ENCODE data around the gene PLXNA4. TPM values are rescaled to one million over a fixed set of nuclear protein-coding genes. Genes with fewer than 3 reads are reported as not detected.

Gene PLXNA4
- total RNA-seq, 1 experiment from 2014 or later: 0.81 TPM

DNA sequence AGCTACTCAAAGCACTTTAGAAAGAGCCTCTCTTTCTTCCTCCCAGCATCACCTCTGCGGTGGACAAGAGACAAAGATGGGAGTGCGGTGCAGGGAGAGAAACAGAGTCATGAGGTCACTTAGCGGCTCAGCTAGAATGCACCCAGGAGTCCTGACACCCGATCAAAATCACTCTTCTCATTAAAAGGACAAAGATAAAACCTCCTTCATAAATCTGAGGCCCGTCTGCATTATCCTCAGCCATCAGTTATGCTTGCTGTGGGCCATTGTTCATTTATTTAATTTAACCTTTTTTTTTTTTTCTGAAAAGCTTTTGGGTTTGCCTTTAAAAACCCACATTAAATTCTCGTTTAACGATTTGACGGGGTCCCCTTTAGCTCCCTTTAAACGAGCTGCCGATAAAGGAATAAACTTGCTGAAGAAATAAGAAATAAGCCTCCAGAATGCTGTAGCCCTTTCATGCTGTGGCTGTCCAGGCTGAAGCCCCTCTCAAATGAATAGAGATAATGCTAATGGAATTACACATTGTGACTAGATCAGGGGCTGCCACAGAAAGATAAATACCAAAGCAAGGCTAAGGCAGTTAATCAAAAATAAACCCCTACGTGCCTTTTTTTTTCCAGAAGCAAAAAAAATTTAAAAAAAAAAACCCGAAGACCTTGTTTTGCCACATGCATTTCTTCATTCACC is 16.1 kb upstream of the PLXNA4 start:
- Mint-ChIP-seq H3K36me3 (no peaks in the 10 kb centered on the region), H3K4me3 (no peak overlapping the region), H3K4me1 (peaks cover 12% of the 10 kb centered on the region), H3K27me3 (ENCODE audit: low read depth) (no peaks in the 10 kb centered on the region; the same call in 1 of the 2 replicates), H3K9me3 (peaks cover 5% of the 10 kb centered on the region), H3K27ac (no peak overlapping the region)
- no peak for DNase-seq (ENCODE audit: low spot score)
- ATAC-seq: no peak
- ChIA-PET POLR2A (no interaction called here), CTCF (interaction anchor here (0.7 to 1.3 kb wide), 3 partner anchors 12 to 62 kb away, joined by 3 to 4 read pairs (median 4); no protein-coding TSS in a partner anchor)
- TF ChIP-seq, protein P1, sequence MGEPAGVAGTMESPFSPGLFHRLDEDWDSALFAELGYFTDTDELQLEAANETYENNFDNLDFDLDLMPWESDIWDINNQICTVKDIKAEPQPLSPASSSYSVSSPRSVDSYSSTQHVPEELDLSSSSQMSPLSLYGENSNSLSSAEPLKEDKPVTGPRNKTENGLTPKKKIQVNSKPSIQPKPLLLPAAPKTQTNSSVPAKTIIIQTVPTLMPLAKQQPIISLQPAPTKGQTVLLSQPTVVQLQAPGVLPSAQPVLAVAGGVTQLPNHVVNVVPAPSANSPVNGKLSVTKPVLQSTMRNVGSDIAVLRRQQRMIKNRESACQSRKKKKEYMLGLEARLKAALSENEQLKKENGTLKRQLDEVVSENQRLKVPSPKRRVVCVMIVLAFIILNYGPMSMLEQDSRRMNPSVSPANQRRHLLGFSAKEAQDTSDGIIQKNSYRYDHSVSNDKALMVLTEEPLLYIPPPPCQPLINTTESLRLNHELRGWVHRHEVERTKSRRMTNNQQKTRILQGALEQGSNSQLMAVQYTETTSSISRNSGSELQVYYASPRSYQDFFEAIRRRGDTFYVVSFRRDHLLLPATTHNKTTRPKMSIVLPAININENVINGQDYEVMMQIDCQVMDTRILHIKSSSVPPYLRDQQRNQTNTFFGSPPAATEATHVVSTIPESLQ (CRISPR knock-in tag; IDR thresholded peaks at IDR 0.05): no peak
- no peak for TF ChIP-seq OVOL2 (CRISPR knock-in tag; IDR thresholded peaks at IDR 0.05; ENCODE audit: borderline replicate concordance)
- no peak for TF ChIP-seq GRHL2 (CRISPR knock-in tag; IDR thresholded peaks at IDR 0.05; ENCODE audit: insufficient replicate concordance, severe bottlenecking)
- TF ChIP-seq TP53 (CRISPR knock-in tag; IDR thresholded peaks at IDR 0.05): no peak
- TF ChIP-seq ZNF232 (CRISPR knock-in tag; IDR thresholded peaks at IDR 0.05): no peak
- TF ChIP-seq ZNF138 (CRISPR knock-in tag; conservative IDR thresholded peaks at IDR 0.05): no peak
- TF ChIP-seq, protein P2, sequence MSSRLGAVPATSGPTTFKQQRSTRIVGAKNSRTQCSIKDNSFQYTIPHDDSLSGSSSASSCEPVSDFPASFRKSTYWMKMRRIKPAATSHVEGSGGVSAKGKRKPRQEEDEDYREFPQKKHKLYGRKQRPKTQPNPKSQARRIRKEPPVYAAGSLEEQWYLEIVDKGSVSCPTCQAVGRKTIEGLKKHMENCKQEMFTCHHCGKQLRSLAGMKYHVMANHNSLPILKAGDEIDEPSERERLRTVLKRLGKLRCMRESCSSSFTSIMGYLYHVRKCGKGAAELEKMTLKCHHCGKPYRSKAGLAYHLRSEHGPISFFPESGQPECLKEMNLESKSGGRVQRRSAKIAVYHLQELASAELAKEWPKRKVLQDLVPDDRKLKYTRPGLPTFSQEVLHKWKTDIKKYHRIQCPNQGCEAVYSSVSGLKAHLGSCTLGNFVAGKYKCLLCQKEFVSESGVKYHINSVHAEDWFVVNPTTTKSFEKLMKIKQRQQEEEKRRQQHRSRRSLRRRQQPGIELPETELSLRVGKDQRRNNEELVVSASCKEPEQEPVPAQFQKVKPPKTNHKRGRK (CRISPR knock-in tag; IDR thresholded peaks at IDR 0.05; ENCODE audit: borderline replicate concordance): no peak

DNA sequence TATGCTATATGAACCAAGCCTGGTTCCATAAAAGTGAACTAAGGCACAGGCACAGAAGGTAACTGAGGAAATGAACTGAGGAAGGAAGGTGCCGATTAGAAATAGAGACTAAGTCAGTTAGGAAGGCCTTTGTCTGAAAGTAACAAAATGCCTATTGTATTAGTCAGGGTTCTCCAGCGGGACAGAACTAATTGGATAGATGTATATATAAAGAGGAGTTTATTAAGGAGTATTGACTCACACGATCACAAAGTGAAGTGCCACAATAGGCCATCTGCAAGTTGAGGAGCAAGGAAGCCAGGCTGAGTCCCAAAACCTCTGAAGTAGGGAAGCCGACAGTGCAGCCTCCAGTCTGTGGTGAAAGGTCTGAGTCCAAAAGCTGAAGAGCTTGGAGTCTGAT is 13.9 kb upstream of the PLXNA4 start:
- Mint-ChIP-seq H3K36me3 (no peaks in the 10 kb centered on the region), H3K27ac (no peak overlapping the region), H3K9me3 (peaks cover 5% of the 10 kb centered on the region), H3K27me3 (ENCODE audit: low read depth) (no peaks in the 10 kb centered on the region; the same call in 1 of the 2 replicates), H3K4me1 (peaks cover 12% of the 10 kb centered on the region), H3K4me3 (no peak overlapping the region)
- ChIA-PET POLR2A (no interaction called here), CTCF (interaction anchor here (1.6 to 1.9 kb wide), 2 partner anchors 10 to 13 kb away, joined by 5 to 7 read pairs; no protein-coding TSS in a partner anchor)
- TF ChIP-seq CREM (CRISPR knock-in tag; IDR thresholded peaks at IDR 0.05): no peak
- TF ChIP-seq GRHL2 (CRISPR knock-in tag; IDR thresholded peaks at IDR 0.05; ENCODE audit: insufficient replicate concordance, severe bottlenecking): no peak
- no peak for TF ChIP-seq TEAD1 (CRISPR knock-in tag; IDR thresholded peaks at IDR 0.05)
- TF ChIP-seq EMX1 (CRISPR knock-in tag; IDR thresholded peaks at IDR 0.05): no peak
- no peak for TF ChIP-seq NR1H2 (CRISPR knock-in tag; IDR thresholded peaks at IDR 0.05)
- TF ChIP-seq, protein P3, sequence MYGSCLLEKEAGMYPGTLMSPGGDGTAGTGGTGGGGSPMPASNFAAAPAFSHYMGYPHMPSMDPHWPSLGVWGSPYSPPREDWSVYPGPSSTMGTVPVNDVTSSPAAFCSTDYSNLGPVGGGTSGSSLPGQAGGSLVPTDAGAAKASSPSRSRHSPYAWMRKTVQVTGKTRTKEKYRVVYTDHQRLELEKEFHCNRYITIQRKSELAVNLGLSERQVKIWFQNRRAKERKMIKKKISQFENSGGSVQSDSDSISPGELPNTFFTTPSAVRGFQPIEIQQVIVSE (CRISPR knock-in tag; IDR thresholded peaks at IDR 0.05; ENCODE audit: borderline replicate concordance): no peak
- TF ChIP-seq, protein P4, sequence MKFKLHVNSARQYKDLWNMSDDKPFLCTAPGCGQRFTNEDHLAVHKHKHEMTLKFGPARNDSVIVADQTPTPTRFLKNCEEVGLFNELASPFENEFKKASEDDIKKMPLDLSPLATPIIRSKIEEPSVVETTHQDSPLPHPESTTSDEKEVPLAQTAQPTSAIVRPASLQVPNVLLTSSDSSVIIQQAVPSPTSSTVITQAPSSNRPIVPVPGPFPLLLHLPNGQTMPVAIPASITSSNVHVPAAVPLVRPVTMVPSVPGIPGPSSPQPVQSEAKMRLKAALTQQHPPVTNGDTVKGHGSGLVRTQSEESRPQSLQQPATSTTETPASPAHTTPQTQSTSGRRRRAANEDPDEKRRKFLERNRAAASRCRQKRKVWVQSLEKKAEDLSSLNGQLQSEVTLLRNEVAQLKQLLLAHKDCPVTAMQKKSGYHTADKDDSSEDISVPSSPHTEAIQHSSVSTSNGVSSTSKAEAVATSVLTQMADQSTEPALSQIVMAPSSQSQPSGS (CRISPR knock-in tag; IDR thresholded peaks at IDR 0.05; ENCODE audit: borderline replicate concordance, low read depth): no peak
- no peak for TF ChIP-seq MYBL2 (CRISPR knock-in tag; IDR thresholded peaks at IDR 0.05)
- TF ChIP-seq, protein P5, sequence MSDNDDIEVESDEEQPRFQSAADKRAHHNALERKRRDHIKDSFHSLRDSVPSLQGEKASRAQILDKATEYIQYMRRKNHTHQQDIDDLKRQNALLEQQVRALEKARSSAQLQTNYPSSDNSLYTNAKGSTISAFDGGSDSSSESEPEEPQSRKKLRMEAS (CRISPR knock-in tag; IDR thresholded peaks at IDR 0.05): no peak
- no peak for TF ChIP-seq ZNF263 (CRISPR knock-in tag; IDR thresholded peaks at IDR 0.05; ENCODE audit: low read depth)
- TF ChIP-seq MXD4 (CRISPR knock-in tag; IDR thresholded peaks at IDR 0.05; ENCODE audit: borderline replicate concordance): no peak
- TF ChIP-seq, protein P6, sequence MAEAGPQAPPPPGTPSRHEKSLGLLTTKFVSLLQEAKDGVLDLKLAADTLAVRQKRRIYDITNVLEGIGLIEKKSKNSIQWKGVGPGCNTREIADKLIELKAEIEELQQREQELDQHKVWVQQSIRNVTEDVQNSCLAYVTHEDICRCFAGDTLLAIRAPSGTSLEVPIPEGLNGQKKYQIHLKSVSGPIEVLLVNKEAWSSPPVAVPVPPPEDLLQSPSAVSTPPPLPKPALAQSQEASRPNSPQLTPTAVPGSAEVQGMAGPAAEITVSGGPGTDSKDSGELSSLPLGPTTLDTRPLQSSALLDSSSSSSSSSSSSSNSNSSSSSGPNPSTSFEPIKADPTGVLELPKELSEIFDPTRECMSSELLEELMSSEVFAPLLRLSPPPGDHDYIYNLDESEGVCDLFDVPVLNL (CRISPR knock-in tag; IDR thresholded peaks at IDR 0.05; ENCODE audit: borderline replicate concordance, low read depth): no peak
- DNase-seq (ENCODE audit: low spot score) (no peak), ATAC-seq (no peak)

Data from WTC11 (cell line).